ENCODE results near the gene HIPK1.
"Not testable (repeated sequence)": the region's sequence is repeated elsewhere in the genome, so short reads cannot be mapped to it uniquely, and the experiment has no call there.

The HIPK1 gene

GRCh38 chr1:113981962-113982931 lies 53.1 kb downstream of the HIPK1 start:
- no peak for DNase-seq (ENCODE audit: low read depth in 2 of 2)

- DNase-seq (ENCODE audit: low read depth in 2 of 2) = no peak
Observed at GRCh38 chr1:113982949-113983348, 53.8 kb downstream of the HIPK1 start.

GRCh38 chr1:113983391-113983790 lies 54.3 kb downstream of the HIPK1 start:
- no peak for DNase-seq (ENCODE audit: low read depth in 2 of 2)

GRCh38 chr1:113983826-113984225 lies 54.7 kb downstream of the HIPK1 start:
- DNase-seq (ENCODE audit: low read depth in 2 of 2) = no peak

GRCh38 chr1:113984710-113985109 lies 55.6 kb downstream of the HIPK1 start:
- no peak for DNase-seq (ENCODE audit: low read depth in 2 of 2)

GRCh38 chr1:113986802-113987201 lies 57.7 kb downstream of the HIPK1 start:
- no peak for DNase-seq (ENCODE audit: low read depth in 2 of 2)

- no peak for DNase-seq (ENCODE audit: low read depth in 2 of 2)
Observed at GRCh38 chr1:113987259-113987658, 58.1 kb downstream of the HIPK1 start.

GRCh38 chr1:113990530-113990929 lies 61.4 kb downstream of the HIPK1 start:
- no peak for DNase-seq (ENCODE audit: low read depth in 2 of 2)

- DNase-seq (ENCODE audit: low read depth in 2 of 2) = no peak
Observed at GRCh38 chr1:113990961-113991360, 61.8 kb downstream of the HIPK1 start.

GRCh38 chr1:113991467-113991997 lies 62.4 kb downstream of the HIPK1 start:
- no peak for DNase-seq (ENCODE audit: low read depth in 2 of 2)

- no peak for DNase-seq (ENCODE audit: low read depth in 2 of 2)
Observed at GRCh38 chr1:113993072-113993471, 63.9 kb downstream of the HIPK1 start.

GRCh38 chr1:113993766-113994165 lies 64.6 kb downstream of the HIPK1 start:
- DNase-seq (ENCODE audit: low read depth in 2 of 2) = no peak

- no peak for DNase-seq (ENCODE audit: low read depth in 2 of 2)
Observed at GRCh38 chr1:113995382-113995781, 66.3 kb downstream of the HIPK1 start.

GRCh38 chr1:113998361-113998760 lies 69.2 kb downstream of the HIPK1 start:
- DNase-seq (ENCODE audit: low read depth in 2 of 2) = no peak

GRCh38 chr1:113999233-113999632 lies 70.1 kb downstream of the HIPK1 start:
- no peak for DNase-seq (ENCODE audit: low read depth in 2 of 2)

GRCh38 chr1:113999799-114000198 lies 70.7 kb downstream of the HIPK1 start:
- DNase-seq (ENCODE audit: low read depth in 2 of 2) = no peak

- DNase-seq (ENCODE audit: low read depth in 2 of 2) = no peak
Observed at GRCh38 chr1:114000406-114000805, 71.3 kb downstream of the HIPK1 start.

- DNase-seq (ENCODE audit: low read depth in 2 of 2) = no peak
Observed at GRCh38 chr1:114002492-114003239, 73.5 kb downstream of the HIPK1 start.

GRCh38 chr1:114003431-114003830 lies 74.3 kb downstream of the HIPK1 start:
- DNase-seq (ENCODE audit: low read depth in 2 of 2) = no peak

GRCh38 chr1:114006825-114007224 lies 77.7 kb downstream of the HIPK1 start:
- not testable (repeated sequence) for DNase-seq (ENCODE audit: low read depth in 2 of 2)

GRCh38 chr1:114008480-114008941 lies 79.4 kb downstream of the HIPK1 start:
- DNase-seq (ENCODE audit: low read depth in 2 of 2) = no peak

- DNase-seq (ENCODE audit: low read depth in 2 of 2) = no peak
Observed at GRCh38 chr1:114008993-114009392, 79.9 kb downstream of the HIPK1 start.
